ENCODE data around the gene LYL1. TPM values are rescaled to one million over a fixed set of nuclear protein-coding genes. Genes with fewer than 3 reads are reported as not detected.

LYL1 gene
- total and polyA plus RNA-seq, 9 of the 15 experiments (the other 6 are each of a cell fraction or from before 2014, with no cell fraction given): 1.3 to 266 (median 34.0) TPM

DNA sequence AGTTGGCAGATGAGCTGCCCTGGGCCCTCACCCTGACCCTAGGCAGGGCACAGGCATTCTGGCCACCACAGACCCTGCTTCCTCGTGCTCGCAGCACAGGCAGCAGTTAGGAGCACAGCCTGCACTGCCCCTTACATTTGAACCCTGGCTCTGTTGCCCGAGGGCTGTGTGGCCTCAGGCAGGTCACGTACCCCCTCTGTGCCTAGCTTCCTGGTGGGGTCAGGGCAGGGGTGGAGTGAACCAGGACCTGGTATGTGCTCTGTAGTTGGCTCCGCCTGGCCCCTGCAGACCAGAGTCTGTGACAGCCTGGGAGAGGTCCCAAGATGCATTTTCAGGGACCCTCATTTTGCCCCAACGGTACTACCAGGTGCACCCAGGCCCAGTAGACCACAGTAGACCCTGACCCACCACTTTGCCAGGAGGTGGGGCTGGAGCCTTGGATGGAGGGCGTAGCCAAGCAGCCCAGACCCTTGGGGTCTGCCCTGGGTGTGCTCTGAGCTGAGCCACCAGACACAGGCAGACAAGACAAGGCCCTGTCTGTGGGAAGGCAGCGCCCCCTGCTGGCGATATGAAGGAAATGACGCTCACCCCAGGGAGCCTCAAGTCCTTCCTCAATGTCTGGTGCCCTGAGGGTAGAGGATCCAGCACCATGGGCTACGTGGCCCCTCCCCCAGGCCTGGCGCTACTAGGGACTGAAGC is 9.1 kb downstream of the LYL1 start (continued):
- TF ChIP-seq HSF4 (CRISPR knock-in tag; IDR thresholded peaks at IDR 0.05; ENCODE audit: borderline replicate concordance) (no peak), SNIP1 (IDR thresholded peaks at IDR 0.05; ENCODE audit: low read depth) (no peak), SRSF9 (IDR thresholded peaks at IDR 0.05; ENCODE audit: borderline replicate concordance, low read depth, low read length) (no peak), ETS2 (tag; IDR thresholded peaks at IDR 0.05; ENCODE audit: borderline replicate concordance, poor library complexity, severe bottlenecking) (no peak), HNRNPLL (IDR thresholded peaks at IDR 0.05; ENCODE audit: low read depth, low read length, poor library complexity, severe bottlenecking) (no peak), PHF20 (IDR thresholded peaks at IDR 0.05; ENCODE audit: partially characterized antibody) (no peak), JUND (IDR thresholded peaks at IDR 0.05; ENCODE audit: borderline replicate concordance, low read depth, low read length) (peak; percentile 53; the same call in 1 of the 2 replicates), JUND (tag; IDR thresholded peaks at IDR 0.05; ENCODE audit: borderline replicate concordance, low read depth, low read length) (peak; percentile 34; the same call in 1 of the 3 replicates), BHLHE40 (IDR thresholded peaks at IDR 0.05; ENCODE audit: low read length) (no peak), ZNF778 (CRISPR knock-in tag; IDR thresholded peaks at IDR 0.05) (no peak), ZBTB7A (IDR thresholded peaks at IDR 0.05; ENCODE audit: borderline replicate concordance, control insufficient read depth, low read depth, low read length) (peak; percentile 90)
- TF ChIP-seq, protein P1, sequence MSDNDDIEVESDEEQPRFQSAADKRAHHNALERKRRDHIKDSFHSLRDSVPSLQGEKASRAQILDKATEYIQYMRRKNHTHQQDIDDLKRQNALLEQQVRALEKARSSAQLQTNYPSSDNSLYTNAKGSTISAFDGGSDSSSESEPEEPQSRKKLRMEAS (CRISPR knock-in tag; IDR thresholded peaks at IDR 0.05): 0 out of 2 replicates have a peak, but pooled peaks have one; percentile 33
- TF ChIP-seq, protein P2, sequence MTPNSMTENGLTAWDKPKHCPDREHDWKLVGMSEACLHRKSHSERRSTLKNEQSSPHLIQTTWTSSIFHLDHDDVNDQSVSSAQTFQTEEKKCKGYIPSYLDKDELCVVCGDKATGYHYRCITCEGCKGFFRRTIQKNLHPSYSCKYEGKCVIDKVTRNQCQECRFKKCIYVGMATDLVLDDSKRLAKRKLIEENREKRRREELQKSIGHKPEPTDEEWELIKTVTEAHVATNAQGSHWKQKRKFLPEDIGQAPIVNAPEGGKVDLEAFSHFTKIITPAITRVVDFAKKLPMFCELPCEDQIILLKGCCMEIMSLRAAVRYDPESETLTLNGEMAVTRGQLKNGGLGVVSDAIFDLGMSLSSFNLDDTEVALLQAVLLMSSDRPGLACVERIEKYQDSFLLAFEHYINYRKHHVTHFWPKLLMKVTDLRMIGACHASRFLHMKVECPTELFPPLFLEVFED (CRISPR knock-in tag; conservative IDR thresholded peaks at IDR 0.05): no peak
- TF ChIP-seq, protein P3, sequence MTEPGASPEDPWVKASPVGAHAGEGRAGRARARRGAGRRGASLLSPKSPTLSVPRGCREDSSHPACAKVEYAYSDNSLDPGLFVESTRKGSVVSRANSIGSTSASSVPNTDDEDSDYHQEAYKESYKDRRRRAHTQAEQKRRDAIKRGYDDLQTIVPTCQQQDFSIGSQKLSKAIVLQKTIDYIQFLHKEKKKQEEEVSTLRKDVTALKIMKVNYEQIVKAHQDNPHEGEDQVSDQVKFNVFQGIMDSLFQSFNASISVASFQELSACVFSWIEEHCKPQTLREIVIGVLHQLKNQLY (CRISPR knock-in tag; conservative IDR thresholded peaks at IDR 0.05): no peak
- TF ChIP-seq, protein P4, sequence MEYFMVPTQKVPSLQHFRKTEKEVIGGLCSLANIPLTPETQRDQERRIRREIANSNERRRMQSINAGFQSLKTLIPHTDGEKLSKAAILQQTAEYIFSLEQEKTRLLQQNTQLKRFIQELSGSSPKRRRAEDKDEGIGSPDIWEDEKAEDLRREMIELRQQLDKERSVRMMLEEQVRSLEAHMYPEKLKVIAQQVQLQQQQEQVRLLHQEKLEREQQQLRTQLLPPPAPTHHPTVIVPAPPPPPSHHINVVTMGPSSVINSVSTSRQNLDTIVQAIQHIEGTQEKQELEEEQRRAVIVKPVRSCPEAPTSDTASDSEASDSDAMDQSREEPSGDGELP (CRISPR knock-in tag; IDR thresholded peaks at IDR 0.05; ENCODE audit: borderline replicate concordance): peak; percentile 26; the same call in 1 of the 2 replicates
- TF ChIP-seq, protein P5, sequence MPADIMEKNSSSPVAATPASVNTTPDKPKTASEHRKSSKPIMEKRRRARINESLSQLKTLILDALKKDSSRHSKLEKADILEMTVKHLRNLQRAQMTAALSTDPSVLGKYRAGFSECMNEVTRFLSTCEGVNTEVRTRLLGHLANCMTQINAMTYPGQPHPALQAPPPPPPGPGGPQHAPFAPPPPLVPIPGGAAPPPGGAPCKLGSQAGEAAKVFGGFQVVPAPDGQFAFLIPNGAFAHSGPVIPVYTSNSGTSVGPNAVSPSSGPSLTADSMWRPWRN (IDR thresholded peaks at IDR 0.05; ENCODE audit: low read depth): no peak
- TF ChIP-seq, protein P6, sequence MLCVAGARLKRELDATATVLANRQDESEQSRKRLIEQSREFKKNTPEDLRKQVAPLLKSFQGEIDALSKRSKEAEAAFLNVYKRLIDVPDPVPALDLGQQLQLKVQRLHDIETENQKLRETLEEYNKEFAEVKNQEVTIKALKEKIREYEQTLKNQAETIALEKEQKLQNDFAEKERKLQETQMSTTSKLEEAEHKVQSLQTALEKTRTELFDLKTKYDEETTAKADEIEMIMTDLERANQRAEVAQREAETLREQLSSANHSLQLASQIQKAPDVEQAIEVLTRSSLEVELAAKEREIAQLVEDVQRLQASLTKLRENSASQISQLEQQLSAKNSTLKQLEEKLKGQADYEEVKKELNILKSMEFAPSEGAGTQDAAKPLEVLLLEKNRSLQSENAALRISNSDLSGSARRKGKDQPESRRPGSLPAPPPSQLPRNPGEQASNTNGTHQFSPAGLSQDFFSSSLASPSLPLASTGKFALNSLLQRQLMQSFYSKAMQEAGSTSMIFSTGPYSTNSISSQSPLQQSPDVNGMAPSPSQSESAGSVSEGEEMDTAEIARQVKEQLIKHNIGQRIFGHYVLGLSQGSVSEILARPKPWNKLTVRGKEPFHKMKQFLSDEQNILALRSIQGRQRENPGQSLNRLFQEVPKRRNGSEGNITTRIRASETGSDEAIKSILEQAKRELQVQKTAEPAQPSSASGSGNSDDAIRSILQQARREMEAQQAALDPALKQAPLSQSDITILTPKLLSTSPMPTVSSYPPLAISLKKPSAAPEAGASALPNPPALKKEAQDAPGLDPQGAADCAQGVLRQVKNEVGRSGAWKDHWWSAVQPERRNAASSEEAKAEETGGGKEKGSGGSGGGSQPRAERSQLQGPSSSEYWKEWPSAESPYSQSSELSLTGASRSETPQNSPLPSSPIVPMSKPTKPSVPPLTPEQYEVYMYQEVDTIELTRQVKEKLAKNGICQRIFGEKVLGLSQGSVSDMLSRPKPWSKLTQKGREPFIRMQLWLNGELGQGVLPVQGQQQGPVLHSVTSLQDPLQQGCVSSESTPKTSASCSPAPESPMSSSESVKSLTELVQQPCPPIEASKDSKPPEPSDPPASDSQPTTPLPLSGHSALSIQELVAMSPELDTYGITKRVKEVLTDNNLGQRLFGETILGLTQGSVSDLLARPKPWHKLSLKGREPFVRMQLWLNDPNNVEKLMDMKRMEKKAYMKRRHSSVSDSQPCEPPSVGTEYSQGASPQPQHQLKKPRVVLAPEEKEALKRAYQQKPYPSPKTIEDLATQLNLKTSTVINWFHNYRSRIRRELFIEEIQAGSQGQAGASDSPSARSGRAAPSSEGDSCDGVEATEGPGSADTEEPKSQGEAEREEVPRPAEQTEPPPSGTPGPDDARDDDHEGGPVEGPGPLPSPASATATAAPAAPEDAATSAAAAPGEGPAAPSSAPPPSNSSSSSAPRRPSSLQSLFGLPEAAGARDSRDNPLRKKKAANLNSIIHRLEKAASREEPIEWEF (CRISPR knock-in tag; IDR thresholded peaks at IDR 0.05): no peak

Data from K562 (cell line).